GM19025 (cell line): ENCODE measurements around the gene BHLHE23.
A peak's percentile ranks its signal among the peaks of the same experiment; 100 is the strongest.
"Not testable (repeated sequence)": the region's sequence is repeated elsewhere in the genome, so short reads cannot be mapped to it uniquely, and the experiment has no call there.

Source experiments
- ATAC-seq: cut with Tn5 transposase; IDR thresholded peaks from one replicate; pipeline ENCODE4 v1.9.1; 2021; ENCODE audit warnings: mild to moderate bottlenecking, low read depth, moderate library complexity; ENCODE audit not compliant: unreplicated experiment

Gene BHLHE23

DNA sequence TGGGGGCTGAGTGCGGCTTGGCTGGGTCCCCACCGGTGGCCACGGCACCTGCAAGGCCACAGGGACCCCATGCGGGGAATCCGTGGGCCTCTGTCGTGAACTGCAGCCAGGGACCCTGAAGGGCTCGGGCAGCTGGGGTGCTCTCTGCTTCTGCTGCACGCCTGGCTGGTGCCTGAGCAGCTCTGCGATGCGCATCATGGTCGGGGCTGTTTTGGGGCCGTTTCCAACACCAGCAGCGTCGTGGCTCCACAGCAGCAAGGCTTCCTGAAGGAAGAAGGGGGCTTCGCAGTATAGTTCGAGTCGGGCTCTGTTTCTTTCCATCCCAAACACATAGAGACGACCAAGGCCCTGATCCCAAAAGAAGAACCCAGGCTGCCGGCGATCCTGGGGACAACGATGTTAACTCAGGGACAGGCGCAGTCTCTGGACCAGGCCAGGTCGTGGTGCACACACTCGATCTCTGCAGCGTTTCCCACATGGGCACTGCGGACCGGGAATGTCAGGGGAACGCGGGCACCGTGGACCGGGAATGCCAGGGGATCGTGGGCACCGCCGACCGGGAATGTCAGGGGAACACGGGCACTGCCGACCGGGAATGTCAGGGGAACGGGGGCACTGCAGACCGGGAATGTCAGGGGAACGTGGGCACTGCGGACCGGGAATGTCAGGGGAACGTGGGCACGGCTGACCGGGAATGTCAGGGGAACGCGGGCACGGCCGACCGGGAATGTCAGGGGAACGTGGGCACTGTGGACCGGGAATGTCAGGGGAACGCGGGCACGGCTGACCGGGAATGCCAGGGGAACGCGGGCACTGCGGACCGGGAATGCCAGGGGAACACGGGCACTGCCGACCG is 36.8 kb upstream of the BHLHE23 start:
- no peak for ATAC-seq

DNA sequence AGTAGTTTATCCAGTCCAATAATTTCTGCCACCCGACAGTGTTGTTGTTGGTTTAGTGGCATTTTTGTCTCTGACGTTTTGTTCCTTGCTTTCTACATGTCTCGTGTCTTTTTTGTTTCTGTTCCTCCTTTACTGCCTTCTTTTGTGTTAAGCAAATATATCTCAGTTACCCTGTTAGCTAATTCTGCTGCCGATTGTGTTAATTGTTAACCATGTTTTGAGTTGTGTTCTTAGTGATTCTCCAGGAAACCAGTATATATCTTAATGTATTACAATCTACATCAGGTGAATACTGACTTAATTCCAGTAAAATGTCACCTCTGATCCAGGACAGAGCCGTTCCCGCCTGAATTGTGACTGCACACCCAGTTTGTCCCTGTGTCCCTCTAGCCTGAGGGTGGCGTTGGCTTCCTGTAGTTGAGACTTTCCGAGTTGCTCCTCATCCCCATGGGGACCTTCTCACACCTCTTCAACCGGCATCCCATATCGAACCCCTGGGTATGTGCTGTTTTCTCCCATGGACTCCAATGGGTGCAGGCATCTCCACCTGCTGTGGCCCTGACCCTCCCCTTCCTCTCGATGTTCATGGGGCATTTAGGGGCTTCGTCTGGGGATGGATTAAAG is 35.8 kb upstream of the BHLHE23 start:
- ATAC-seq, result peak; percentile 59

- no peak for ATAC-seq
These were observed 35.0 kb upstream of the BHLHE23 start for GRCh38 chr20:63041776-63042175.

- ATAC-seq, result no peak
These were observed 31.0 kb upstream of the BHLHE23 start for GRCh38 chr20:63037669-63038268.

- ATAC-seq, result no peak
These were observed 29.5 kb upstream of the BHLHE23 start for GRCh38 chr20:63036291-63036690.

DNA sequence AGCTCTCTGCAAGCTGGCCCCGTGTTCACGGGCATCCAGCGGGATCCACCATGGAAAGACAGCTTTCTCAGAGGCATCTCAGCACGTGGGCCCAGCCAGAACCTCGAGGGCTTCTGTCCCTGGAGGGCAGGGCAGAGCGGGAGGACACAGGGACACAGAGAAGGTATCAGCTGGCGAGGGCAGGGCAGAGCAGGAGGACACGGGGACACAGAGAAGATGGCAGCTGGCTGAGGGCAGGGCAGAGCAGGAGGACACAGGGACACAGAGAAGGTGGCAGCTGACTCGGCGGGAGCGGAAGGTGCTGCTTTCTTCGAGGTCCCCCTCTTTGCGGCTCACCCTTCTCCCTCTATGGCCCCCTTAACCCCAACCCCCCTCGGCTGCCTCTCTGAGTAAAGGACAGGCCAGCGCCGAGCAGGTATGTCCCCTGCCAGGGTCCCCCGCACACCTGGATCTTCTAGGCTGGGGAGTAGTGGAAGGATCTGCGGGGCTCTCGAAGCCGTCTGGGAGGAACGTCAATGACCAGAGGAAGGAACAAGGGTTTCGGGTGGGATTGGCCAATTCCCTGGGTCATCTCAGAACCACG is 28.9 kb upstream of the BHLHE23 start:
- ATAC-seq, result no peak

DNA sequence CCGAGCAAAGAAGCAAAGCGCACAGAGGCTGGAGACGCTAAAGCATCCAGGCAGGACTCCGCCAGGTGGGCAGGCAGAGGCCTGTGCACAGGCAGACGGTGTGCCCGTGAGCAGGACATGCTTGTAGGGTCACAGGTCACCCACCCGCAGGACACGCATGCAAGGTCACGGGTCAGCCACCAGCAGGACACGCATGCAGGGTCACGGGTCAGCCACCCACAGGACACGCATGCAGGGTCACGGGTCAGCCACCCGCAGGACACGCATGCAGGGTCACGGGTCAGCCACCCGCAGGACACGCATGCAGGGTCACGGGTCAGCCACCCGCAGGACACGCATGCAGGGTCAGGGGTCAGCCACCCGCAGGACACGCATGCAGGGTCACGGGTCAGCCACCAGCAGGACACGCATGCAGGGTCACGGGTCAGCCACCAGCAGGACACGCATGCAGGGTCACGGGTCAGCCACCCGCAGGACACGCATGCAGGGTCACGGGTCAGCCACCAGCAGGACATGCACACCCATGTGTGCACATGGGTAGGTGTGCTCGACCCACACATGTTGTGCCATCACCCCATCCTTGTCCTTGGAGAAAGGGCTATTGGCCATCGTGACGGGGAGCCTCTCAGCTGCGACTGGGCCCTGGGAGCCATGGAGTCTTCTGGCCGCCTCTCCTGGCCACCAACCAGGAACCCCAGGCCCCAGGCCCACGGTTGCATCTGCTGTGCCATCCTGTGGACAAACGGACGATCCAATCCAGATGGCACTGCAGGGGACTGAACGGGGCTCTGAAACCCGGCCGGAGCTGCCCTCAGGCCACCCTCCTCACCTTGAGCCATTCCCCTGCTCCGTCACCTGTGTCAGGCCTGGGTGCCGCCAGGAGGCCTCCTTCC is 28.2 kb upstream of the BHLHE23 start:
- not testable (repeated sequence) for ATAC-seq

DNA sequence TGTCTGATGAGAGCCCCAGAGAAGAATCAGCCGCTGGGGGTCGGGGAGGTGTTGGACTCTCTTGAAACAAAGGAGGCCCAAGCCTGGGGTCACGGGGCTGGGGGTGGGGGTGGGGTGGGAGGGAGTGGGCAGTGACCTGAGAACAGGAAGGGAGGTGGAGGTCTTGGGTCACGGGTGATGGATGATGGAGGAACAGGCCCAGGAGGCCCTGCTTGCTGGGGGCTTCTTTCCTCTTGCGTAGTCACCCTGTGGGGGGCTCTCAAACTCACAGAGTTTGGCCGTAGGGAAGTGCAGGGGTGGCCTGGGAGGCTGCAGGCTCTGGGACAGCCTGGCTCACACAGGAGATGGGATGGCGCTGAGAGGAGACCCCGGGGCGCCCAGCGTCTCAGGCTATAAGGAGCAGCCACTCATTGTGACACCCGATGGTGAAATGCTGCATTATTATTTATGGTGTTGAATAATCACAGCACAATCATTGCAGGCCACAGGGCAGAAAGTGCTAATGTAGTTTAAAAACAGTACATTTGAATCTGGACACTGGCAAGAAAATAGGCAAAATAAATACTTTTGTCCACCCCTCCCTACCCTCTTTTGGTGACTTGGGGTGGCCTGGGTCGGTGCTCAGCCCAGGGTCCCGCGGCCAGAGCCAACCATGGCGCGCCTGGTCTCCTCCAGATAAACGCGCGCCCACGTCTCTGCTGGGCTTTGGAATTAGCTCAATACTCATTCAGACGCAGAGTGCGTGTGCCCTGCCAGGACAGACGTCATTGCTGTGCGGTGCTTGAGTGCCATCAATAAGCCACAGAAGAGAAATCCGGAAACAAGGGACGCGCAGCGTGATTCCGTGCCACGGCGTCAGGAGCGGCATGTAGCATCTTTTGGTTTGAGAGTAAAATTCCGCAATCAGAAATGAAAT is 27.3 kb upstream of the BHLHE23 start:
- ATAC-seq, result no peak

- peak; percentile 48 for ATAC-seq
These were observed 26.4 kb upstream of the BHLHE23 start for GRCh38 chr20:63032861-63033793.

GRCh38 chr20:63032026-63032800 is 25.4 kb upstream of the BHLHE23 start:
- ATAC-seq, result no peak

DNA sequence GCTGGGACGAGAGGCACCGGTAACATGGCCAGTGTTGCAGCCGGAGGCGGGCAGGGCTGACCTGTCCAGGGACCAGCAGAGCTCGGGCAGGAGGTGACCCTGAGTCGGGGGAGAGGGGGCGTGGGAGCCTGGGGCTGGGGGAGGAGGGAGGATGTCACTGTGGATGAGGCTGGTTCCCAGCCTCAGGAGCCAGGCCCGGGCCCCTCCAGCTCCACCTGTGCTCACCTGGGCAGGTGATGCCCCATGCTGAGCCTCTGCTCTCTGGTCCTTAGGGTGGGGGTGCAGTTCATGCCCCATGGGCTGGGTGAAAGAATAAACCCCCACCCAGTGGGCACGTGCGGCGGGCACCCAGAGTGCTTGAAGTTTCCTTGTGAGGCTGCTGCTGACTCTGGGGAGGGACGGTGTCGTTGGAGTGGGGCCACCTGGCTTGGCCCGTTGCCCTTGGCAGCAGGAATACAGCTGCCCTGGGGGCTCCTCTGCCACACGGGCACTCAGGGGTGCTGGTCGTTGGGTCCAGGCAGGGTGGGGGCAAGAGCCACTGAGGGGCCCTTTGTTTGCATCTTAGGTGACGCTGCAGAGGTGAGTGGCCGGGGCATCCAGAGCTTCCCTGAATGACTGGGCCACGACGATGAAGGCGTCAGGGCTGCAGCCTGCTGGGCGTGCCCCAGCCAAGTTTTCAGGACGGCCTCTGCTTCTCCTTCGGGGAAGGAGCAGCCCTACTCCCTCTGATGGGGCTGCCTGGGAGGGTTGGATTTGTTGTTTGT is 24.7 kb upstream of the BHLHE23 start:
- ATAC-seq, result no peak

DNA sequence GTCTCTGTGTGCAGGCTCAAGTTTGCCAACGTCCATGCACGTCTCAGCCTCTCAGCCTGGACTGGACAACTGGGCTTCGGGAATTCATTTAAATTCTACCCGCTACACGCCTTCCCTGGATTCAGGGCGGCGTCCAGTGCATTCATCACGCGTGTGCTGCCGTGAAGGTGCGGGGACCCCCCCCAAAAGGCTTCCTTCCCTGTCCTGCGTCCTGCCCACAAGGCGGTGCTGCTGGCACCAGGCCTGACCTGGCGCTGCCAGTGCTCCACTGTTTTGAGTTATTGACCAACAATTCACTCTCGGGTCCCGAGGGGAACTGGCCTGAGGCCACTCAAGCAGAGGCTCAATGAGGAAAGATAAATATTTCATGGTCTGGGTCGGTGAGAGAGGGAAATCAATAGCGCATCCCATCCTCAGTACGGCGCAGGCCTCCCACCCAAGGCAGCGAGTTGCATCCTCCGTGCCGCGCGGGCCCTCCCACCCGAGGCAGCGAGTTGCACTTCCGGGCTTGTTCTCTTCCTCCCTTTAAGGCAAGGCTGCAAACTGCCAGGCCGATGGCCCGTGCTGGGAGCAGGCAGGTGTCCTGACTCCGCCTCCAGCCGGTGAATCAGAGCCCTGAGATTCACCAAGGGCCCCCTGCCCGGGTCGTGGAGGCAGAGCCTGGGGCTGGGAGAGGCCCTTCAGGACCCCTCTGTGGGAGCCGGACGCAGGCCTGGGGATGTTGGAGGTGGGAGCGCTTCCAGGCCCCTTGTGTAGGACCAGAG is 22.8 kb upstream of the BHLHE23 start:
- ATAC-seq, result no peak

DNA sequence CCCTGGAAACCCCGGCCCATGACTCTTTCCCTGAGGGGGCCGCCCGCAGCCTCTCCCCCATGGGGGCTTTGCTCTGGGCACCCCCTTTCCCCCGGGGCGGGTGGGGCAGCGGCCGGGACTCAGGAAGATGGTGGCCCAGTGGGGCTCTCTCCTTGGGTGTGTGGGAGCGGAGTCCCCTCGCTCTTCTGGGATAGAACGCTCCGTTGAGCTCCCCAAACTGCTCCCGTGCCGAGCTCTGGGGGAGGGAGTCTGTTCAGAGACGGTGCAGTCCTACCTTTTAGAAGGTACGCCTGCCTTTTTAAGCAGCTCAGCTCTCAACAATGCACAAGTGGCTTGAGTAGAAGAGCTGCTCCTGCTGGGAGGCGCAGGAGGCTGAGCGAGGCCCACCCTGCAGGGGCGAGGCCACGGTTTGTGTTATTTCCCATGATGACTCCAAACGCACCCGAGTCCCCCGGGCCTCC is 21.7 kb upstream of the BHLHE23 start:
- ATAC-seq, result no peak

- ATAC-seq, result no peak
These were observed 21.2 kb upstream of the BHLHE23 start for GRCh38 chr20:63027922-63028389.

- ATAC-seq, result no peak
These were observed 20.6 kb upstream of the BHLHE23 start for GRCh38 chr20:63027221-63027921.
